HPDE6-E6E7 (cell line): ENCODE measurements around the gene PCDHGA7.
"Not testable (repeated sequence)": the region's sequence is repeated elsewhere in the genome, so short reads cannot be mapped to it uniquely, and the experiment has no call there.

Source experiments
- DNase-seq: peaks from one replicate; pipeline ENCODE4 v3.0.0; 2011; ENCODE audit warnings: missing footprints; ENCODE audit errors: extremely low spot score

Gene PCDHGA7

DNA sequence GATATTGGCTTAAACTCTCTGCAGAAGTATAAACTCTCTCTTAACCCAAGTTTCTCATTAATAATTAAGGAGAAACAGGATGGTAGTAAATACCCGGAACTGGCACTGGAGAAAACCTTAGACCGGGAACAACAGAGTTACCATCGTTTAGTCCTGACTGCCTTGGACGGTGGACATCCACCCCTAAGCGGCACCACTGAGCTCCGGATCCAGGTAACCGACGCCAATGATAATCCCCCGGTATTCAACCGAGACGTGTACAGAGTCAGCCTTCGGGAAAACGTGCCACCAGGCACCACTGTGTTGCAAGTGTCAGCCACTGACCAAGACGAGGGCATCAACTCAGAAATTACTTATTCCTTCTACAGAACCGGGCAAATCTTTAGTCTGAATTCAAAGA, 16.1 kb downstream of the PCDHGA7 start:
- no peak for DNase-seq

DNA sequence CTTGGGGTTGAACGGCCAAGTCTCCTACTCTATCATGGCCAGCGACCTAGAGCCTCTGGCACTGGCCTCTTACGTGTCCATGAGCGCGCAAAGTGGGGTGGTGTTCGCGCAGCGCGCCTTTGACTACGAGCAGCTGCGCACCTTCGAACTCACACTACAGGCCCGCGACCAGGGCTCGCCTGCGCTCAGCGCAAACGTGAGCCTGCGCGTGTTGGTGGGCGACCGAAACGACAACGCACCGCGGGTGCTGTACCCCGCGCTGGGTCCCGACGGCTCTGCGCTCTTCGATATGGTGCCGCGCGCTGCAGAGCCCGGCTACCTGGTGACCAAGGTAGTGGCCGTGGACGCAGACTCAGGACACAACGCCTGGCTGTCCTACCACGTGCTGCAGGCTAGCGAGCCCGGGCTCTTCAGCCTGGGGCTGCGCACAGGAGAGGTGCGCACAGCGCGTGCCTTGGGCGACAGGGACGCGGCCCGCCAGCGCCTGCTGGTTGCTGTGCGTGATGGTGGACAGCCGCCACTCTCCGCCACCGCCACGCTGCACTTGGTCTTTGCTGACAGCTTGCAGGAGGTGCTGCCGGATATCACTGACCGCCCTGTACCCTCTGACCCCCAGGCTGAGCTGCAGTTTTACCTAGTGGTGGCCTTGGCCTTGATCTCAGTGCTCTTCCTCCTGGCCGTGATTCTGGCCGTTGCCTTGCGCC, 17.2 kb downstream of the PCDHGA7 start:
- no peak for DNase-seq

DNA sequence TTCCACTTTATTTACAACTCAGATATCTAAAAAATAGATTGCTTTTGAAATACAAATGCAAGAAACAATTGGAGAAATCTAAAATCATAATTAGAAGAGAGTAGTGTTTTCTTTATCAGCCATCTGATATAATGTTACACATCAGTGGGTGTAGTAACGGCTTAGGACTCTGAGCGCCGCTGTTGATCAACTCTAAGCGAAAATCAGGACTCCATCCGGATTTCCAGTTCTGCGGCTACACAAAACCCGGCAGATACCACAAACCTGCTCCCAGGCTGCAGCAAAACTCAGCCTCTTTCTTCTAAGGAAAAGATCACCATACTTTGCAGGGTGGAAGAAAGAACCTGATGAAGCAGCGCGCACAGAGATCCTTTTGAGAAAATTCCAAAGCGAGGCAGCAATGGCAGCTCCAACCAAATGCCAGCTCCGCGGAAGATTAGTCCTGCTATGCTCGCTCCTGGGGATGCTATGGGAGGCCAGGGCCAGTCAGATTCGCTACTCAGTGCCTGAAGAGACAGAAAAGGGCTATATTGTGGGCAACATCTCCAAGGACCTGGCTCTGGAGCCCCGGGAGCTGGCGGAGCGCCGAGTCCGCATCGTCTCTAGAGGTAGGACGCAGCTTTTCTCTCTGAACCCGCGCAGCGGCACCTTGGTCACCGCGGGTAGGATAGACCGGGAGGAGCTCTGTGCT, 20.2 kb downstream of the PCDHGA7 start, which contains the start of gene PCDHGA9:
Gene PCDHGA9 (plus strand): TSS at position 226 of the 691 bp plus-strand sequence. CDS start 175 bp downstream, at position 401.
- DNase-seq = peak; percentile 17

DNA sequence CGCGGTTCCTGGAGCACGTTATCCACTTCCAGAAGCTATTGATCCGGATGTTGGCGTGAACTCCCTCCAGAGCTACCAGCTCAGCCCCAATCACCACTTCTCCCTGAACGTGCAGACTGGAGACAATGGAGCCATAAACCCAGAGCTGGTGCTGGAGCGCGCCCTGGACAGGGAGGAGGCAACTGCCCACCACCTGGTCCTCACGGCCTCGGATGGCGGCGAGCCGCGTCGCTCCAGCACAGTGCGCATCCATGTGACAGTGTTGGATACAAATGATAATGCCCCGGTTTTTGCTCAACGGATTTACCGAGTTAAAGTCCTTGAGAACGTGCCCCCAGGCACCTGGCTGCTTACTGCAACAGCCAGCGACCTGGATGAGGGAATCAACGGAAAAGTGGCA, 20.8 kb downstream of the PCDHGA7 start:
- DNase-seq = no peak

DNA sequence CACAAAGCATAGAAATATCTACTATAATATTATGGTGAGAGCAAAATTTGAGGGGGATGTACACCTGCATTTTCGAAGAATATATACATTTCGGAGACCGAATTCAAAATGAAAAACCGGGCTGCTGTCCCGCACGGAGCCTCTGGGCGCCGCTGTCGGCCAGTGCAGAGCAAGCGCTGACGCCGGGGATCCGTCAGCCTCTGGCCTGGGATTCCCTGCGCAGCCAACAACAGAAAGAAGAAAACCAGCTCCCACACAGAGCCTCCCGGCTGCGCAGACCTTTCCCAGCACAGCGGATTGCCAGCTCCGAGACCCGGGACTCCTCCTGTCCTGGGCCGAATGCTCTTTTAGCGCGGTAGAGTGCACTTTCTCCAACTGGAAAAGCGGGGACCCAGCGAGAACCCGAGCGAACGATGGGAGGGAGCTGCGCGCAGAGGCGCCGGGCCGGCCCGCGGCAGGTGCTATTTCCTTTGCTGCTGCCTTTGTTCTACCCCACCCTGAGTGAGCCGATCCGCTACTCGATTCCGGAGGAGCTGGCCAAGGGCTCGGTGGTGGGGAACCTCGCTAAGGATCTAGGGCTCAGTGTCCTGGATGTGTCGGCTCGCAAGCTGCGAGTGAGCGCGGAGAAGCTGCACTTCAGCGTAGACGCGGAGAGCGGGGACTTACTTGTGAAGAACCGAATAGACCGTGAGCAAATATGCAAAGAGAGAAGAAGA, 25.4 kb downstream of the PCDHGA7 start, which contains the start of gene PCDHGB6:
Gene PCDHGB6 (plus strand): TSS at position 232 of the 716 bp plus-strand sequence. CDS start 182 bp downstream, at position 414.
- peak; percentile 29 for DNase-seq

DNA sequence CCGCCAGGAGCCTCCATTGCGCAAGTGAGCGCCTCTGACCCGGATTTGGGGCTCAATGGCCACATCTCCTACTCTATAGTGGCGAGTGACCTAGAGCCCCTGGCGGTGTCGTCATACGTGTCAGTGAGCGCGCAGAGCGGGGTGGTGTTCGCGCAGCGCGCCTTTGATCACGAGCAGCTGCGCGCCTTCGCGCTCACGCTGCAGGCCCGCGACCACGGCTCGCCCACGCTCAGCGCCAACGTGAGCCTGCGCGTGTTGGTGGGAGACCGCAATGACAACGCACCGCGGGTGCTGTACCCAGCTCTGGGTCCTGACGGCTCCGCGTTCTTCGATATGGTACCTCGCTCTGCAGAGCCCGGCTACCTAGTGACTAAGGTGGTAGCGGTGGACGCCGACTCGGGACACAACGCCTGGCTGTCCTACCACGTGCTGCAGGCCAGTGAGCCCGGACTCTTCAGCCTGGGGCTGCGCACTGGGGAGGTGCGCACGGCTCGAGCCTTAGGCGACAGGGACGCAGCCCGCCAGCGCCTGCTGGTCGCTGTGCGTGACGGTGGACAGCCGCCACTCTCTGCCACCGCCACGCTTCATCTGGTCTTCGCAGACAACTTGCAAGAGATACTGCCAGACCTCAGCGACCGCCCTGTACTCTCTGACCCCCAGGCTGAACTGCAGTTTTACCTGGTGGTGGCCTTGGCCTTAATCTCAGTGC, 27.2 kb downstream of the PCDHGA7 start:
- no peak for DNase-seq

DNA sequence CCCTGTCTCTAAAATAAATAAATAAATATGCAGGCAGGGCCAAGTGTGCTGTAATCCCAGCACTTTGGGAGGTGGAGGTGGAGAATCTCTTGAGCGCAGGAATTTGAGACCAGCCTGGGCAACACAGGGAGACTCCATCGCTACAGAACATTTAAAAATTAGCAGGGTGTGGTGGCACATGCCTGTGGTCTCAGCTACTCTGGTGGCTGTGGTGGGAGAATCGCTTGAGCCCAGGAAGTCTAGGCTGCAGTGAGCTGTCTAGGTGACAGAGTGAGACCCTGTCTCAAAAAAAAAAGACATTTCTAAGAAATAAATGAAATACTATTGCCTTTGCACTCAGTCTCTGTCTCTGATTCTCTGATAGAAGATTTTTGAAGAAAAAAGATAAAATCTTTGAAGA, 29.0 kb downstream of the PCDHGA7 start:
- no peak for DNase-seq

DNA sequence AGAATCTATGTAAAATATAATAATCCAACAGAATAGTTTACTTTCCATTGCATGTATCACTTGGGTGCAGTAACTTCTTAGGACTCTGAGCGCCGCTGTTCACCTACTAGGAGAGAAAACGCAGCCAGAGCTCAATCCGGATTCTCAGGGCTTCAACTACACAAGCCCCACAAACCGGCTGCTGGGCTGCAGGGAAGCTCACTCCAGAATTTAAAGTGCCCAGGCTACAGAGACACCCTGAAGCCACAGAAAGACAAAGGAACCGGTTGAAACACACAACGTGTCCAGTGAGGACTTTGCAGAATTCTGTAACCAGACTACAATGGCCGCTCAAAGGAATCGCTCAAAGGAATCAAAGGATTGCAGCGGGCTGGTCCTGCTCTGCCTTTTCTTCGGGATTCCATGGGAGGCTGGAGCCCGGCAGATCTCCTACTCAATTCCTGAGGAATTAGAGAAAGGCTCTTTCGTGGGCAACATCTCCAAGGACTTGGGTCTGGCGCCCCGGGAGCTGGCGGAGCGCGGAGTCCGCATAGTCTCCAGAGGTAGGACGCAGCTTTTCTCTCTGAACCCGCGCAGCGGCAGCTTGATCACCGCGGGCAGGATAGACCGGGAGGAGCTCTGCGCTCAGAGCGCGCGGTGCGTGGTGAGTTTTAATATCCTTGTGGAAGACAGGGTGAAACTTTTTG, 30.5 kb downstream of the PCDHGA7 start, which contains the start of gene PCDHGA10:
Gene PCDHGA10 (plus strand): TSS at position 134 of the 686 bp plus-strand sequence. CDS start 189 bp downstream, at position 323.
- DNase-seq = peak; percentile 59

DNA sequence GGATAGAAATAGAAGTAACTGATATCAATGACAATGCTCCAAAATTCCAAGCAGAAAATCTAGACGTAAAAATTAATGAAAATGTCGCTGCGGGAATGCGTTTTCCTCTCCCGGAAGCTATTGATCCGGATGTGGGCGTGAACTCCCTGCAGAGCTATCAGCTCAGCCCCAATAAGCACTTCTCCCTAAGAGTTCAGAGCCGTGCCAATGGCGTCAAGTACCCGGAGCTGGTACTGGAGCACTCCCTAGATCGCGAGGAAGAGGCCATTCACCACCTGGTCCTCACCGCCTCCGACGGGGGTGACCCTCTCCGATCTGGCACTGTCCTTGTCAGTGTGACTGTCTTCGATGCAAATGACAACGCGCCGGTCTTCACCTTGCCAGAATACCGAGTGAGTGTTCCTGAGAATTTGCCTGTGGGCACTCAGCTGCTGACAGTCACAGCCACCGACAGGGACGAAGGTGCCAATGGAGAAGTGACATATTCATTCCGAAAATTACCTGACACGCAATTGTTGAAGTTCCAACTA, 31.1 kb downstream of the PCDHGA7 start:
- no peak for DNase-seq

DNA sequence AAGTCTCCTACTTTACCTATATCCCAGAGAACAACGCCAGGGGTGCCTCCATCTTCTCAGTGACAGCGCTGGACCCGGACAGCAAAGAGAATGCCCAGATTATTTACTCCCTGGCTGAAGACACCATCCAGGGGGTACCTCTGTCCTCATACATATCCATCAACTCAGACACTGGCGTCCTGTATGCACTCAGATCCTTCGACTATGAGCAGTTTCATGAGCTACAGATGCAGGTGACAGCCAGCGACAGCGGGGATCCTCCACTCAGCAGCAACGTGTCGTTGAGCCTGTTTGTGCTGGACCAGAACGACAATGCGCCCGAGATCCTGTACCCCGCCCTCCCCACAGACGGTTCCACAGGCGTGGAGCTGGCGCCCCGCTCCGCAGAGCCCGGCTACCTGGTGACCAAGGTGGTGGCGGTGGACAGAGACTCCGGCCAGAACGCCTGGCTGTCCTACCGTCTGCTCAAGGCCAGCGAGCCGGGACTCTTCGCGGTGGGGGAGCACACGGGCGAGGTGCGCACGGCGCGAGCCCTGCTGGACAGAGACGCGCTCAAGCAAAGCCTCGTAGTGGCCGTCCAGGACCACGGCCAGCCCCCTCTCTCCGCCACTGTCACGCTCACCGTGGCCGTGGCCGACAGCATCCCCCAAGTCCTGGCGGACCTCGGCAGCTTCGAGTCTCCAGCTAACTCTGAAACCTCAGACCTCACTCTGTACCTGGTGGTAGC, 32.2 kb downstream of the PCDHGA7 start:
- DNase-seq = not testable (repeated sequence)

DNA sequence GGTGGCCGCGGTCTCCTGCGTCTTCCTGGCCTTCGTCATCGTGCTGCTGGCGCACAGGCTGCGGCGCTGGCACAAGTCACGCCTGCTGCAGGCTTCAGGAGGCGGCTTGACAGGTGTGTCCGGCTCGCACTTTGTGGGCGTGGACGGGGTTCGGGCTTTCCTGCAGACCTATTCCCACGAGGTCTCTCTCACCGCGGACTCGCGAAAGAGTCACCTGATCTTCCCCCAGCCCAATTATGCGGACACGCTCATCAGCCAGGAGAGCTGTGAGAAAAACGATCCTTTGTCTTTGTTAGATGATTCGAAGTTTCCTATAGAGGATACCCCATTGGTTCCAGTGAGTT, 32.7 kb downstream of the PCDHGA7 start:
- not testable (repeated sequence) for DNase-seq

DNA sequence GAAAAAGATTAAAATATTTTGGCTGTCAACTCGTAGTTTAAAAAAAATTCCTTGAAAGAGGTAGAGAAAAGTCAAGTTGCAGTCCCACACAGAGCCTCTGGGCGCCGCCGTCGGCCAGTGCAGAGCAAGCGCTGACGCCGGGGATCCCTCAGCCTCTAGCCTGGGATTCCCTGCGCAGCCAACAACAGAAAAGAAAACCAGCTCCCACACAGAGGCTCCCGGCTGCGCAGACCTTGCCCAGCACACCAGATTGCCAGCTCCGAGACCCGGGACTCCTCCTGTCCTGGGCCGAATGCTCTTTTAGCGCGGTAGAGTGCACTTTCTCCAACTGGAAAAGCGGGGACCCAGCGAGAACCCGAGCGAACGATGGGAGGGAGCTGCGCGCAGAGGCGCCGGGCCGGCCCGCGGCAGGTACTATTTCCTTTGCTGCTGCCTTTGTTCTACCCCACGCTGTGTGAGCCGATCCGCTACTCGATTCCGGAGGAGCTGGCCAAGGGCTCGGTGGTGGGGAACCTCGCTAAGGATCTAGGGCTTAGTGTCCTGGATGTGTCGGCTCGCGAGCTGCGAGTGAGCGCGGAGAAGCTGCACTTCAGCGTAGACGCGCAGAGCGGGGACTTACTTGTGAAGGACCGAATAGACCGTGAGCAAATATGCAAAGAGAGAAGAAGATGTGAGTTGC, 35.1 kb downstream of the PCDHGA7 start, which contains the start of gene PCDHGB7:
Gene PCDHGB7 (plus strand): TSS at position 184 of the 679 bp plus-strand sequence. CDS start 183 bp downstream, at position 367.
- not testable (repeated sequence) for DNase-seq

DNA sequence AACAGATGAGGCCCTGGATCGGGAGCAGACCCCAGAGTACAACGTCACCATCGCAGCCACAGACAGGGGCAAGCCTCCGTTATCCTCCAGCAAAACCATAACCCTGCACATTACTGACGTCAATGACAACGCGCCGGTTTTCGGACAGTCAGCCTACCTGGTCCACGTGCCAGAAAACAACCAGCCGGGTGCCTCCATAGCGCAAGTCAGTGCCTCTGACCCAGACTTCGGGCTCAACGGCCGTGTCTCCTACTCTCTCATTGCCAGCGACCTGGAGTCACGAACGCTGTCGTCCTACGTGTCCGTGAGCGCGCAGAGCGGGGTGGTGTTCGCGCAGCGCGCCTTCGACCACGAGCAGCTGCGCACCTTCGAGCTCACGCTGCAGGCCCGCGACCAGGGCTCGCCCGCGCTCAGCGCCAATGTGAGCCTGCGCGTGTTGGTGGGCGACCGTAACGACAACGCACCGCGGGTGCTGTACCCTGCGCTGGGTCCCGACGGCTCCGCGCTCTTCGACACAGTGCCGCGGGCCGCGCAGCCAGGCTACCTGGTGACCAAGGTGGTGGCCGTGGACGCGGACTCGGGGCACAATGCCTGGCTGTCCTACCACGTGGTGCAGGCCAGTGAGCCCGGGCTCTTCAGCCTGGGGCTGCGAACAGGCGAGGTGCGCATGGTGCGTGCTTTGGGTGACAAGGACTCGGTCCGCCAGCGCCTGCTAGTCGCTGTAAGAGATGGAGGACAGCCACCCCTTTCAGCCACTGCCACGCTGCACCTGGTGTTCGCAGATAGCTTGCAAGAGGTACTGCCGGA, 36.7 kb downstream of the PCDHGA7 start:
- no peak for DNase-seq

DNA sequence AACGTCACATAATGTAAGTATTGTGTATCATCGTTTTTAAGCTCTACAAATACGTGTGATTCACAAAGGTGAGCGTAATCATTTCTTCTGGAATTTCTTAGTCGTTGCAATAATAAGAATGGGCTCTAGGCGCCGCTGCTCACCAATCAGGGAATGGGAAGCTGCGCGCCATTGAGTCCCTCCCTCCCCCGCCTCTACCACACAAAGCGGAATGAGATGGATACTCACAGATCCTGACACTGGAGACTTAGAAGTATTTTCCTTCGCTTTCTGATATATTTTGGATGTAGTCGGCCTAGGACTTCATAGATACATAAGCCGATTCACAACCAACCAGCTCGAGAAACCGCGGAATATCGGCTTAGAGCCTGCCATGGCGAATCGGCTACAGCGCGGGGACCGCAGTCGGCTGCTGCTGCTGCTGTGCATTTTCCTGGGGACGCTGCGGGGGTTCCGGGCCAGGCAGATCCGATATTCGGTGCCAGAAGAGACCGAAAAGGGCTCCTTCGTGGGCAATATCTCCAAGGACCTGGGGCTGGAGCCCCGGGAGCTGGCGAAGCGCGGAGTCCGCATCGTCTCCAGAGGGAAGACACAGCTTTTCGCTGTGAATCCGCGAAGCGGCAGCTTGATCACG, 38.4 kb downstream of the PCDHGA7 start, which contains the start of gene PCDHGA11:
Gene PCDHGA11 (plus strand): TSS at position 197 of the 634 bp plus-strand sequence. CDS start 177 bp downstream, at position 374.
- no peak for DNase-seq

DNA sequence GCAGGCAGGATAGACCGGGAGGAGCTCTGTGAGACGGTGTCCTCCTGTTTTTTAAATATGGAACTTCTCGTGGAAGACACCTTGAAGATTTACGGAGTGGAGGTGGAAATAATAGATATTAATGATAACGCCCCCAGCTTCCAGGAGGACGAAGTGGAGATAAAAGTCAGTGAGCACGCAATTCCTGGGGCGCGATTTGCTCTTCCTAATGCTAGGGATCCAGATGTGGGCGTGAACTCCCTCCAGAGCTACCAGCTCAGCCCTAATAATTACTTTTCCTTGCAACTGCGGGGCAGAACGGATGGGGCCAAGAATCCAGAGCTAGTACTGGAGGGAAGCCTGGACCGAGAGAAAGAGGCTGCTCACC, 38.9 kb downstream of the PCDHGA7 start:
- no peak for DNase-seq

DNA sequence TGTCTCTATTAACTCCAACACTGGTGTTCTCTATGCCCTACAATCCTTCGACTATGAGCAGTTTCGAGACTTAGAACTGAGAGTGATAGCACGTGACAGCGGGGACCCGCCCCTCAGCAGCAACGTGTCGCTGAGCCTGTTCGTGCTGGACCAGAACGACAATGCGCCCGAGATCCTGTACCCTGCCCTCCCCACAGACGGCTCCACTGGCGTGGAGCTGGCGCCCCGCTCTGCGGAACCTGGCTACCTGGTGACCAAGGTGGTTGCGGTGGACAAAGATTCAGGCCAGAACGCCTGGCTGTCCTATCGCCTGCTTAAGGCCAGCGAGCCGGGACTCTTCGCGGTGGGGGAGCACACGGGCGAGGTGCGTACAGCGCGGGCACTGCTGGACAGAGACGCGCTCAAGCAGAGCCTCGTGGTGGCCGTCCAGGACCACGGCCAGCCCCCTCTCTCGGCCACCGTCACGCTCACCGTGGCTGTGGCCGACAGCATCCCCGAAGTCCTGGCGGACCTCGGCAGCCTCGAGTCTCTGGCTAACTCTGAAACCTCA, 40.3 kb downstream of the PCDHGA7 start:
- DNase-seq = no peak

DNA sequence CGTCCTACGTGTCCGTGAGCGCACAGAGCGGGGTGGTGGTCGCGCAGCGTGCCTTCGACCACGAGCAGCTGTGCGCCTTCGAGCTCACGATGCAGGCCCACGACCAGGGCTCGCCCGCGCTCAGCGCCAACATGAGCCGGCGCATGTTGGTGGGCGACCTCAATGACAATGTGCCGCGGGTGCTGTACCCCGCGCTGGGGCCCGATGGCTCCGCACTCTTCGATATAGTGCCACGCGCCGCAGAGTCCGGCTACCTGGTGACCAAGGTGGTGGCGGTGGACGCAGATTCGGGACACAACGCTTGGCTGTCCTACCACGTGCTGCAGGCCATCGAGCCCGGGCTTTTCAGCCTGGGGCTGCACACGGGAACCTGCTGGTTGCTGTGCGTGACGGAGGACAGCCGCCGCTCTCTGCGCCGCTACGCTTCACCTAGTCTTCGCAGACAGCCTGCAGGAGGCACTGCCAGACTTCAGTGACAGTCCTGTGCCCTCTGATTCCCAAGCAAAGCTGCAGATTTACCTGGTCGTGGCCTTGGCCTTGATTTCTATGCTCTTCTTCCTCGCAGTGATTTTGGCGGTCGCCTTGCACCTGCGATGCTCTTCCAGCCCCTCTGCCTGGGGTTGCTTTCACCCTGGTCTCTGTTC, 45.4 kb downstream of the PCDHGA7 start:
- no peak for DNase-seq
